WI38 (cell line): Measurements from ENCODE around the gene ORC2.
A peak's percentile ranks its signal among the peaks of the same experiment; 100 is the strongest.

Source experiments
- H3K4me3 ChIP-seq: 2 replicates; pipeline ENCODE4 v1.5.1; 2011; ENCODE audit warnings: low read depth, mild to moderate bottlenecking, control low read depth, low read length
- TF ChIP-seq, protein P1 (sequence below): IDR thresholded peaks from 2 replicates; pipeline ENCODE4 v1.5.1; 2012; ENCODE audit warnings: low read depth, mild to moderate bottlenecking, control low read depth, low read length

The ORC2 gene

DNA sequence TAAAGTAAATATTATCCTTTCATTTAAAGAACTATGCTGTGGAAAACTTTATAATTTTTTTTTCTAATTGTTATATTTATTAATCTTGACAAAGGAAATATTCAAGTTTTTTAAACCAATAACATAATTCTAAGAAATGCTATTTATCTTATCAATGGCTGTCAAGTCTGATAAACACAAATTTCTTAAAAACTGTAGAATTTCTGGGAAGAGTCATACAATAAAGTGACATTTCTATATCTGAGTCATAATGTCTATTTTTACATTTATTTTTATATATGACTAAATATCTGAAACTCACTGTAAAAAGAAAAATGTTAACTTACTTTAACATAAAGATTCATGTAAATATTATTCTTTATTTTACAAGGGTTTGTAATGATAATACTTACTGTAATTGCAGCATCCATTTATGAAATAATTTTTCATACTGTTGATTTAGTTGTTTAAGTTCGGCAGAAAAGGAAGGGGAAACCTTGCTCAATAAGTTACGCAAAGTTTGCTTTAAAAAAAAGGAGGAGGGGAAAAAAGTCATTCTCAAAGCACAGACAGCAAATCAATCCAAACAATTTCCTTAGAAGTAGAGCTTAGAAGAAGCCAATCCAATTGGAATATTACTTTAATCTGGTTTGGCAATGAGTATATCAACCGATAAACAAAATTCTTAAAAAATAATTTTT, 32.4 kb downstream of the ORC2 start:
- no peak overlapping the region for H3K4me3 ChIP-seq
- TF ChIP-seq, protein P1, sequence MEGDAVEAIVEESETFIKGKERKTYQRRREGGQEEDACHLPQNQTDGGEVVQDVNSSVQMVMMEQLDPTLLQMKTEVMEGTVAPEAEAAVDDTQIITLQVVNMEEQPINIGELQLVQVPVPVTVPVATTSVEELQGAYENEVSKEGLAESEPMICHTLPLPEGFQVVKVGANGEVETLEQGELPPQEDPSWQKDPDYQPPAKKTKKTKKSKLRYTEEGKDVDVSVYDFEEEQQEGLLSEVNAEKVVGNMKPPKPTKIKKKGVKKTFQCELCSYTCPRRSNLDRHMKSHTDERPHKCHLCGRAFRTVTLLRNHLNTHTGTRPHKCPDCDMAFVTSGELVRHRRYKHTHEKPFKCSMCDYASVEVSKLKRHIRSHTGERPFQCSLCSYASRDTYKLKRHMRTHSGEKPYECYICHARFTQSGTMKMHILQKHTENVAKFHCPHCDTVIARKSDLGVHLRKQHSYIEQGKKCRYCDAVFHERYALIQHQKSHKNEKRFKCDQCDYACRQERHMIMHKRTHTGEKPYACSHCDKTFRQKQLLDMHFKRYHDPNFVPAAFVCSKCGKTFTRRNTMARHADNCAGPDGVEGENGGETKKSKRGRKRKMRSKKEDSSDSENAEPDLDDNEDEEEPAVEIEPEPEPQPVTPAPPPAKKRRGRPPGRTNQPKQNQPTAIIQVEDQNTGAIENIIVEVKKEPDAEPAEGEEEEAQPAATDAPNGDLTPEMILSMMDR = no peak

DNA sequence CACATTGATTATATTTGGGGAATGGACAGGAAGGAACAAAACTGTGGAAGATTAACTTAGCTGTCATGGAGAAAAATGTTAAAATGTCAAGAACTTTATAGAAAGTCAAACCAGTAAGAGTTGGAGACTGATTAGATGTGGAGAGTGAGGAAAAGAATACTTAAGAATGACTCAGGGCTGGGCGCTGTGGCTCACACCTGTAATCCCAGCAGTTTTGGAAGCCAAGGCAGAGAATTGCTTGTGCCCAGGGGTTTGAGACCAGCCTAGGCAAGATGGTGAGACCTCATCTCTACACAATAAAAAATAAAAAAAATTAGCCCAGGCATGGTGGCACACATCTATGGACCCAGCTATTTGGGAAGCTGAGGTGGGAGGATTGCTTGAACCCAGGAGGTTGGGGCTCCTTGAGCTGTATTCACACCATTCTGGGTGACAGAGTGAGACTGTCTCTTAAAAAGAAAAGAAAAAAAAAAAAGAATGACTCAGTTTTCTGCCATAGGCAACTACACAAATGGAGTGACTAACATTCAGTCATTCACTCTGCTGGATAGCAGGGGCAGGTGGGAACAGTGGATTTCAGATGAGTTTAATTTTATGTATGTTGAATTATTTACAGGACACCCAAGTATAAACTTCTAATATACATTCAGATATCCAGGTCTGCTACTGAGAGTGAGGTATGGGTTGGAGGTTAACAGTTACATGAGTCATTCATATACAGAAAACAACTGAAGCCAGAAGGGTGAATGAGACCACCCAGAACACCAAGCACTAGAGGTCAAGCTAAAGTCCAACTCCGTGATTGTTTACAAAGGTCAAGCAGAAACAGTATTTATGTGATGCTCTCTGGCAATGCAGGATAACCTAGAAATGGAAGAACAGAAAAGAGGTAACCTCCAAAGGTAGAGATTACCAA, 33.9 kb downstream of the ORC2 start:
- TF ChIP-seq, protein P1 = no peak
- no peak overlapping the region for H3K4me3 ChIP-seq

DNA sequence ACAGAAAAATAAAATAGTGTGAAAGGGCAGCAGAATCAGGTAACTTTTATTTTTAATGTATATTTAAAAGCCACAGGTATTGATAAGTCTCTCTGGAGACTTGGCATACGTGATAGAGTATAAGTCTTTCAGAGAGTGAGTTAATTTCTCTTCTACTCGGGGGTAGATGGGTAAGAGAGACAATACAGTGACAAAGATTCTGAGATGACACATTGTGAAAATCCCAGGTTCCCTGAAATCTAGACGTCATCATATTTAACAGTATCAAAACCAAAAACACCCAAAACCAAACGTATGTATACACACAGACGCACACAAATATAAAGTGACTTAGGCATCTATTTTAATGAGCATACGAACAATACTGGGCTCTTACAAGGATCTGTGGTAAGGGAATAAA, 41.0 kb downstream of the ORC2 start:
- TF ChIP-seq, protein P1 = no peak
- no peak overlapping the region for H3K4me3 ChIP-seq

DNA sequence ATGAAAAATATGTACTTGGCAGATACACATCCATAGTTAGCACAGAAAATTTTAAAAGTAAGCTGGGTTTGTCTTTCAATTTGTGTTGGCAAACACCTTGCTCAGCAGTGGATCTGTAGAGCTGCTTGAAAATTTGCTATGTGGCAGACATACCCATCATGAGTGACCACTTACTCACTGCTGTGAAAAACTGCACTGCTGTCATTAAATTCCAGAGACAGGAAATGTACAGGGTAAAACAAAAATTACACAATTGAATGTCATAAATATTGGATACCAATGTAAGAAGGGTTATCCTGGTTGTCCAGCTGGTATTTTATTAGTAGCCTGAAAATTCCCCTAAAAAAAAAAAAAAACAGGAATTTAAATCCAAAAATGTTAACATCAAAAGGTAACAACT, 49.8 kb downstream of the ORC2 start:
- TF ChIP-seq, protein P1 = no peak
- H3K4me3 ChIP-seq = no peak overlapping the region

DNA sequence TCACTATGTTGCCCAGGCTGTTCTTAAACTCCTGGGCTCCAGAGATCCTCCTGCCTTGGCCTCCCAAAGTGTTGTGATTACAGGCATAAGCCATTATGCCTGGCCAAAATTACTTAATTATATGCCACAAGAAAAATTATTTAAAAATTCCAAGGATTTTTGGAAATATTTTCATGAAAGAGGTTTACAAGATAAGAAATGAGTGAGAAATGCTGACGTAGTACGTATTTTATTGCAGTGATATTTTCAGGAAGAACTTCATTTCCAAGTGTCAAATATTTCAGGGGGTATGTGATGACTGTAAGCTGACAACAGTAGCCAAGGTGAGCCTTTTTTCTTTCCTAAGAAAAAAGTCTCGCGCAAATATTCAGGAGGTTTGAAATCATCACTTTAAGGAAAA, 53.5 kb downstream of the ORC2 start:
- TF ChIP-seq, protein P1 = no peak
- H3K4me3 ChIP-seq = no peak overlapping the region

DNA sequence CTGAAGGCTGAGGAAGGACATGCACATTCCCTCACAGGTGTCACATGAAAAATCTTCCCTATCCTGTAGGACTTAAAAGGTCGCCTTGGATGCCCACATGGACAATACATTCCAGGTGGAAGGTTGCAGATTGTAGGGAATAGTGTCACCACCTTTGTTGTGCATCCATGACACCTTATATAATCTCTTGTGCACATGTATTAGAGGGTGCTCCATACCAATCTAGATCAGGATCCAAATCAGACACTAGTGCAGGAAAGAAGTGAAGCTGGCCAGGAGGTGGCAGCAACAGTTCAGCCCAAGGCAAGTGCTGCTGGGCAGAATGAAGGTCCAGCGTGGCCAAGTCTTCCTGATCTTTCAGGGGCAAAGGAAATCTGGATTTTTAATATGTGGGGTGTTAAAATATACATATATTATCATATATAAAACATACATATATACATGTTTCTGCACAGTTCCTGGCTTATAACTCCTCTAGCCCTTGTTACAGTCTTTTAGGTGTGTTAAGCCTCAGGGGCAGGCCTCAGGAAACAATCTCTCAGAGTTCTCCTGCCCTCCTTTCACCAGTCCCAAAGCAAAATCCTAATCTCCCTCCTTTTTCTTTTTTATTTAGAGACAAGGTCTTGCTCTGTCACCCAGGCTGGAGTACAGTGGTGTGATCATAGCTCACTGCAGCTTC, 57.7 kb downstream of the ORC2 start:
- H3K4me3 ChIP-seq = no peak overlapping the region

More for the DNA sequence above, 57.7 kb downstream of the ORC2 start:
- TF ChIP-seq, protein P1 = peak; percentile 61
